HCEC 1CT (cell line): ENCODE results near the gene LEFTY1.

Experiments used
- DNase-seq: peaks from one replicate; pipeline ENCODE4 v3.0.0-alpha.2; 2017

LEFTY1 gene

DNA sequence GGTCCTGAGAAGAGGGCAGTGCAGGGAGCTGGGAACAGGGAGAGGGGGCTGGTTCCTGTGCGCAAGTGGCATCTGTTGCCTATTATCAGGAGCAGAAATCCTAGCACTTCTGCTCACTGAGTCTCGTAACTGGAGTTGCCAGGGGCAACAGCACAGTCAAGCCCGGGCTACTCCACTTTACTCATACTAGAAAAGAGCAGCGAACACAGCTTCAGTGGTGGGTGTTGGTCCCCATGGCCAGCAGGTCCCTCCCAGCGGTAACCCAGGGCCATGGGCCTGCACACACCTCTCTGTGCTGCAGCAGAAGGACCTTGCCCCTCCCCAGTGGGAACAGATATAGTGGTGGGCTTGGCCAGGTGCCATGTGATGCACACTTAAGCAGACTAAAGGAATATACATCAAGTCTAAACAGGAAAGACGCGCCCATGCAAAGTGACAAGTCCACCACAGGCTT lies 26.6 kb upstream of the LEFTY1 start:
- DNase-seq: no peak

GRCh38 chr1:225914947-225915346 lies 26.0 kb upstream of the LEFTY1 start:
- DNase-seq: no peak

- DNase-seq: no peak
Measured at GRCh38 chr1:225914391-225914790, 25.4 kb upstream of the LEFTY1 start.

GRCh38 chr1:225911191-225912130 lies 22.5 kb upstream of the LEFTY1 start:
- DNase-seq: peak; percentile 34

DNA sequence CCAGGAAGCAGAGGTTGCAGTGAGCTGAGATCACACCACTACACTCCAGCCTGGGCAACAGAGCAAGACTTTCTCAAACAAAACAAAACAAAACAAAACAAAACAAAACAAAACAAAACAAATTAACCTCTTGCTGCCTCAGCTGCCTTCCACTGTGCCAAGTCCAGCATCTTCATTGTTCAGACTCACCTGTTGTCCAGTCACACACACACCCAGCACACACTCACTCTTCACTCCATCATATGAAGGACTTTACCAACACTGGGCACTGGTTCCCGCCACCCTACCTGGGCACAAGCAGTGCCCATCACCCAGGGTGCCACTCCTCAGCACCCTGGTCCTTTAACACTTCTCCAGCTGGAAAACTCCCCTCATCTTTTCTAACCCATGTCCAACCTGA lies 20.5 kb upstream of the LEFTY1 start:
- no peak for DNase-seq

GRCh38 chr1:225908773-225909172 lies 19.8 kb upstream of the LEFTY1 start:
- DNase-seq: no peak

- DNase-seq: no peak
Measured at GRCh38 chr1:225908013-225908640, 19.2 kb upstream of the LEFTY1 start.

DNA sequence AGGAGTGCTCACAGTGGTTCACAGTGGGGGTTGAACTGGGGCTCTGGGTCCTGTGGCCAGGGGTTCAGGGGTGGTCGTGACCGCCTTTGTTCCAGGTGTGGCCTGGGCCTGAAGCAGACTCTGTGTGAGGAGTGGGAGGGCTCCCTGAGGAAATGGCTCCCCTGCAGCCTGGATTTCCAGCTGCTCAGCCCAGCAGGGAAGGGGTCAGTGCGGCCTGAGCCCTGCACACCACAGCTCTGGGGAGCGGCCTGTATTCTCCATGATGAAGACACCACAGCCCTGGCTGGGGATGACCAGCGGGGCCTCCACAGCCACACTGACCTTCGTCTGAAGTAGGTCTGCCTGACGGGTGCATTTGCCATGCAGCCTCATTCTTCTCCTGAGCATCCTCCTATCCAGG lies 18.4 kb upstream of the LEFTY1 start:
- DNase-seq: no peak

DNA sequence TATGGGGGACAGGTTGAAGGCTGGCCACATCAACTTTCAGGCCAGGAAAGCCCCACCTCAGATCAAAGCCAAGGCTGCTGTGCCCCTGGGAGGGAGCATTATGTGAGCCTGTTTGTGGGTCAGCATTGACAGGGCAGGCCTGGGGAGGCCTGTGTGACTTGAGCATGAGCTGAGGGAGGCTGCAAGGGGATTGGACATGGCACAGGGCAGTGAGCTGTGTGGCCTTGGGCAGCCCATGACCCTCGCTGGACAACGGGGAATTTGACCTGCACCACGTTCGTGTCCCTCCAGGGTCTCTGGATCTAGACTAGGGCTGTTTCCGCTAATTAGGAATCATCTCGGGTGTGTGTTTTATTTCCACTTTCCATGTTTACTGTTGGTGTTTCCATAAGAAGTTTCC lies 17.5 kb upstream of the LEFTY1 start:
- no peak for DNase-seq

DNA sequence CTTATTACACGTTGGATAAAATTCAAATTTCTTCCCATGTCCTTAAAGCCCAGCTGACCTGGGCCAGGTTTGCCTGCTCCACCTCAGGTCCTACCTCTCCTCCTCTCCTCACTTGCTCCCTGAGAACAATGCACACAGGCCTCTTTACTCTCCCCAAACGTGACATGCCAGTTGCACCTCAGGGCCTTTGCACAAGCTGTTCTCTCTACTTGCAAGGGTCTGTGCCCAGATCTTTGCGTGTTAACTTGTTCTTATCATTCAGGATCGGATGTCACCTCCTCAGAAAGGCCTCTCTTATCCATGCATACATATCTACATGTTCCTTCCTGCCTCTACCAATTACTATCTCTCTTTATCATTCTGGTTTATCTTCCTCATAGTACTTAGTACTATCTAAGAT lies 14.7 kb upstream of the LEFTY1 start:
- no peak for DNase-seq

GRCh38 chr1:225899044-225899925 lies 10.3 kb upstream of the LEFTY1 start:
- DNase-seq: no peak

- DNase-seq: no peak
Measured at GRCh38 chr1:225897595-225898514, 8.9 kb upstream of the LEFTY1 start.

GRCh38 chr1:225896937-225897549 lies 8.1 kb upstream of the LEFTY1 start:
- DNase-seq: no peak

- no peak for DNase-seq
Measured at GRCh38 chr1:225896494-225896893, 7.5 kb upstream of the LEFTY1 start.

- DNase-seq: no peak
Measured at GRCh38 chr1:225892307-225892706, 3.4 kb upstream of the LEFTY1 start.

DNA sequence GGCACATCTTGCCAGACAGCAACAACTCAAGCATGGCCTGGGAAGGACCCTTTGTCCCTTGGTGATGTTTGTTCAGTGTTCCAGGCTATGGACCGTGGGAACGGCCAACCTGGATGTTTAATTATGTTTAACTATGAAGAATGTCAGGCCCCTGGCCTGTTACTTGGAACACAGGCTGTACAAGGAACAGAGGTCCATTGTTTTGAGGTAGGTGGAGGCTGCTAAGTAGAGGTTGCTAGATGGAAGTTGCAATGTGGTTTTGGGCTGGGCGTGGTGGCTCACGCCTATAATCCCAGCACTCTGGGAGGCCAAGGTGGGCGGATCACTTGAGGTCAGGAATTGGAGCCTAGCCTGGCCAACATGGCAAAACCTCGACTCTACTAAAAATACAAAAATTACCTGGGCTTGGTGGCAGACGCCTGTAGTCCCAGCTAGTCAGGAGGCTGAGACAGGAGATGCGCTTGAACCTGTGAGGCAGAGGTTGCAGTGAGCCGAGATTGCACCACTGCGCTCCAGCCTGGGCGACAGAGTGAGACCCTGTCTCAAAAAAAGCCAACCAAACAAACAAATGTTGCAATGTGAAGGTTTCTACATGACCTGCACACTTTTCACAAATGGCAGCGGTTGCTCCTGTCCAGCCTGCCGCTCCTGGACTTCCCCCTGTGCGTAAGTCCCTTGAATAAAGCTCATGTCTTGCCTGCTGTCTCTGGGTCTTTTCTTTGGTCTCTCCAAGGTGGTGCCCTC lies 2.5 kb upstream of the LEFTY1 start:
- no peak for DNase-seq

DNA sequence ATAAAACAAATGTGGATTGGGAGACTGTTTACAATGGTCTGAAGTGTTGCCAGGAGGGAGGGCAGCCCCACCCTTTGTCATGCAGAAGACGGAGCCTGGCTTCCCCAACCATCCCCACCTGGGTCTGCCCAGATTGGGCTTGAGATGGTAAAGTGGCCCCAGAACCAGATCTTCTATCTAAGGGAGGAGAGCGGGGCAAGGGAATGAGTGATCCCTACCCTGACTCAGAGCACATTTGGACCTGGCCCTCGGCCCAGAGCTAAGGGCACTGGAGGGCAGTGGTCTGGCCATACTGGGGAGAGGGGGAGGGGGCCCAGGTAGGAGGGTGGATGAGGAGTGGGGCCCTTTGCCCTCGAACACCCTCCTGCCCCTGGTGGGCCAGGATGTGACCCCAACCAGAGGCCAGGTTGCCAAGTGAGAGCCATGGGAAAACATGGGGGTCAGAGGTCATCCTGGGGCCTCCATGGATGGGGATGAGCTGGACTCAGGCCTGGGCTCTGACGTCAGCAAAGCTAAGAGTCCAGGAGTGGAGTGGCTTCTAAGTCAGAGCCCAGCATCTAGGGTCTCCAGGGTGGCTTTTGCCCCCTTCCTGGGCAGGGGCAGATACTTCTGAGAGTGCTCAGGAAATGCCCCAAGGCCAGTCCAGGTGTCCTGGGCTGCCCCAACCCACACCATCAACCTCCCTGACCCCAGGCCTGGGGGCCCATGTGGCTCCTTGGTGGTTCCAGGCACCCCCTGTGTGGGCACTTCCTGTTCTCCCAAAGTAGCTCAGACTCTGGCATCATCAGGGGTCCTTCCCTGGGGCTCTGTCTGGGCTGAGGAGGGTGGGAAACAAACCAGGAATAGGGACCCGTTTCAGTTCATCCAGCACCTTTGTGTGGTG lies 1.6 kb upstream of the LEFTY1 start:
- no peak for DNase-seq

- no peak for DNase-seq
Measured at GRCh38 chr1:225889743-225890142, 797 bp upstream of the LEFTY1 start.

DNA sequence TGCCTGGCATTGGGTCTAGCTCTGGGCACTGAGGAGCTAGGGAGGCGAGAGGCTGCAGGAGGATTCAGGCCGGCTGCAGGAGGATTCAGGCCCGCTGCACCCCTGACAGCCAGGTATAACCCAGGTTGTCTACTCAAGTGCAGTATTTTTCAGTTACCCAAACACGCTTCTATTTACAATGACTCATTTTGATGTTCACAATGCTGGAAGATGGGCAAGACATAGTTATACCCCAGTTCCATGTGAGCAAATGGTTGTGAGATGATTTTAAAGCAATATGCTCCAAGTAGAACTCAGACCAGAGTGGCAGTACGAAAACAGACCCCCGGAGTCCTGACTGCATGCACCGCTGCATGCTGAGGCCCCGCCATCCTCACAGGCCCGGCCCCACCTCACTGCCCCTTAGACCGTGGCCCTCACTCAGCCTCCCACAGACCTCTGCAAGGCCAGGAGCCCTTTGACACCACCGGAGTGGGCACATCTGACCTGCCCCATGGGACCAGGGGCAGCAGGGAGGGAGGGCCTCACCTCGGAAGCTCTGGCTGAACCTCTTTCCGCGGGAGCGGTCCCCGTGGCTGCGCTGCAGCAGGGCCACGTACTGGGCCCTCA lies 553 bp downstream of the LEFTY1 start:
- no peak for DNase-seq
